Stimulated activated CD8-positive, alpha-beta memory T cell treated with anti-CD3 and anti-CD28 coated beads, Interleukin-15, amount 100 ng/mL, for 48 hours (primary cell): ENCODE measurements around the gene DGKH.

Experiments used
- DNase-seq, 2 donors: peaks; one replicate each; pipeline ENCODE4 v3.0.0-alpha.2; 2020; ENCODE audit warnings: low read depth in 2 of 2

Gene DGKH

GRCh38 chr13:42039946-42040729, 8.3 kb upstream of the DGKH start:
- peak; percentile 74 to 75 for DNase-seq

- DNase-seq, result no peak
These were observed 7.8 kb upstream of the DGKH start for GRCh38 chr13:42040730-42041010.

- DNase-seq, result peak; percentile 19 to 40
These were observed 7.3 kb upstream of the DGKH start for GRCh38 chr13:42041011-42041683.

- DNase-seq, result no peak
These were observed 6.8 kb upstream of the DGKH start for GRCh38 chr13:42041684-42042035.

- no peak for DNase-seq
These were observed 4.8 kb upstream of the DGKH start for GRCh38 chr13:42043676-42044075.

GRCh38 chr13:42046448-42046847, 2.0 kb upstream of the DGKH start:
- no peak for DNase-seq

- peak in 1 of 2 donors; percentile 20 for DNase-seq
These were observed 697 bp upstream of the DGKH start for GRCh38 chr13:42047561-42048341.

- peak; percentile 30 to 32 for DNase-seq
These were observed 421 bp downstream of the DGKH start for GRCh38 chr13:42048684-42049453.

- no peak for DNase-seq
These were observed 986 bp downstream of the DGKH start for GRCh38 chr13:42049454-42049813.

- no peak for DNase-seq
These were observed 6.5 kb downstream of the DGKH start for GRCh38 chr13:42054798-42055499.

- no peak for DNase-seq
These were observed 7.1 kb downstream of the DGKH start for GRCh38 chr13:42055500-42056085.

- no peak for DNase-seq
These were observed 7.7 kb downstream of the DGKH start for GRCh38 chr13:42056146-42056545.

- DNase-seq, result no peak
These were observed 8.1 kb downstream of the DGKH start for GRCh38 chr13:42056583-42056982.

GRCh38 chr13:42057918-42058530, 9.6 kb downstream of the DGKH start:
- no peak for DNase-seq

- DNase-seq, result no peak
These were observed 13.5 kb downstream of the DGKH start for GRCh38 chr13:42061943-42062342.

GRCh38 chr13:42063105-42063504, 14.7 kb downstream of the DGKH start:
- no peak for DNase-seq

GRCh38 chr13:42064259-42064658, 15.8 kb downstream of the DGKH start:
- DNase-seq, result no peak

GRCh38 chr13:42064966-42065365, 16.5 kb downstream of the DGKH start:
- DNase-seq, result no peak

GRCh38 chr13:42065414-42065813, 17.0 kb downstream of the DGKH start:
- no peak for DNase-seq

- no peak for DNase-seq
These were observed 18.1 kb downstream of the DGKH start for GRCh38 chr13:42066542-42066941.

- no peak for DNase-seq
These were observed 20.4 kb downstream of the DGKH start for GRCh38 chr13:42068886-42069285.
